ENCODE data around the gene SCIN.

- TF ChIP-seq CTCF (IDR thresholded peaks at IDR 0.05) = no peak
- no peak for TF ChIP-seq POLR2A (IDR thresholded peaks at IDR 0.05)
Measured at GRCh38 chr7:12540850-12541249, 29.7 kb upstream of the SCIN start.
